GM23338 (cell line): ENCODE results near the gene ATAD1. TPM values are rescaled to one million over a fixed set of nuclear protein-coding genes. Genes with fewer than 3 reads are reported as not detected.

Experiments
- ATAC-seq: fragments of 200-7000 bp; cut with Tn5 transposase; 3 replicates; pipeline ENCODE4 v1.9.1; 2020
- DNase-seq: peaks from one replicate; pipeline ENCODE4 v3.0.0-alpha.2; 2015; ENCODE audit warnings: low spot score
- H2AFZ ChIP-seq: fragments of 200-600 bp; sonication (generic); 2 replicates; pipeline ENCODE4 v1.8.0; 2016; ENCODE audit warnings: antibody characterized with exemption, mild to moderate bottlenecking, moderate library complexity
- H3F3A ChIP-seq: fragments of 200-600 bp; sonication (generic); replicated peaks from 2 replicates; pipeline ENCODE4 v1.8.0; 2017; ENCODE audit warnings: antibody characterized with exemption, mixed run types, low read depth
- H3K27ac ChIP-seq: fragments of 200-600 bp; sonication (generic); 2 replicates; pipeline ENCODE4 v1.6.1; 2016; ENCODE audit warnings: low read depth
- H3K27me3 ChIP-seq: fragments of 200-600 bp; sonication (generic); 2 replicates; pipeline ENCODE4 v1.8.0; 2016; ENCODE audit warnings: mild to moderate bottlenecking, mixed run types, moderate library complexity; ENCODE audit not compliant: insufficient read depth
- H3K36me3 ChIP-seq: fragments of 200-600 bp; sonication (generic); 2 replicates; pipeline ENCODE4 v1.8.0; 2016; ENCODE audit warnings: mild to moderate bottlenecking; ENCODE audit not compliant: insufficient read depth
- H3K4me1 ChIP-seq: fragments of 200-600 bp; sonication (generic); 2 replicates; pipeline ENCODE4 v1.8.0; 2016; ENCODE audit warnings: mild to moderate bottlenecking, moderate library complexity; ENCODE audit not compliant: insufficient read depth
- H3K4me2 ChIP-seq: fragments of 200-600 bp; sonication (generic); 2 replicates; pipeline ENCODE4 v1.7.1; 2017; ENCODE audit warnings: mixed run types
- H3K4me3 ChIP-seq: fragments of 200-600 bp; sonication (generic); 2 replicates; pipeline ENCODE4 v1.6.1; 2016; ENCODE audit warnings: mixed run types
- H3K79me2 ChIP-seq: fragments of 200-600 bp; sonication (generic); replicated peaks from 2 replicates; pipeline ENCODE4 v1.8.0; 2017; ENCODE audit warnings: mild to moderate bottlenecking; ENCODE audit not compliant: insufficient read depth
- H3K9me2 ChIP-seq: fragments of 200-600 bp; sonication (generic); 2 replicates; pipeline ENCODE4 v1.8.0; 2017; ENCODE audit not compliant: insufficient read depth
- H4K20me1 ChIP-seq: fragments of 200-600 bp; sonication (generic); replicated peaks from 2 replicates; pipeline ENCODE4 v1.8.0; 2017; ENCODE audit warnings: mild to moderate bottlenecking; ENCODE audit not compliant: insufficient read depth
- H3K27ac Mint-ChIP-seq: 2 replicates; pipeline ENCODE4 v1.8.0; 2020; ENCODE audit warnings: inconsistent platforms, mild to moderate bottlenecking, moderate library complexity, mixed read lengths
- H3K27me3 Mint-ChIP-seq: 3 replicates; pipeline ENCODE4 v1.8.0; 2022; ENCODE audit warnings: low read depth, mild to moderate bottlenecking, moderate library complexity, mixed read lengths, inconsistent platforms; ENCODE audit not compliant: insufficient read depth, poor library complexity
- H3K36me3 Mint-ChIP-seq: 3 replicates; pipeline ENCODE4 v1.8.0; 2021; ENCODE audit warnings: low read depth, mild to moderate bottlenecking, inconsistent platforms, moderate library complexity, mixed read lengths
- H3K4me1 Mint-ChIP-seq: 3 replicates; pipeline ENCODE4 v1.8.0; 2020; ENCODE audit warnings: mild to moderate bottlenecking, inconsistent platforms, mixed read lengths
- H3K4me3 Mint-ChIP-seq: 3 replicates; pipeline ENCODE4 v1.8.0; 2021; ENCODE audit warnings: moderate library complexity, mild to moderate bottlenecking, inconsistent platforms, mixed read lengths
- H3K9me3 Mint-ChIP-seq: 3 replicates; pipeline ENCODE4 v1.8.0; 2020; ENCODE audit warnings: moderate library complexity, mild to moderate bottlenecking, inconsistent platforms, mixed read lengths
- CREB1 ChIP-seq: fragments of 250-450 bp; sonication (Bioruptor Pico); IDR thresholded peaks from 2 replicates; pipeline ENCODE4 v1.5.0; 2020; ENCODE audit warnings: low read depth, mild to moderate bottlenecking, moderate library complexity
- EZH2 ChIP-seq: fragments of 200-600 bp; sonication (generic); IDR thresholded peaks from one replicate; pipeline ENCODE4 v1.8.0; 2017; ENCODE audit warnings: antibody characterized with exemption, mild to moderate bottlenecking, low read depth; ENCODE audit not compliant: unreplicated experiment
- EZH2phosphoT487 ChIP-seq: fragments of 200-600 bp; sonication (generic); IDR thresholded peaks from one replicate; pipeline ENCODE4 v1.8.1; 2018; ENCODE audit warnings: antibody characterized with exemption; ENCODE audit not compliant: unreplicated experiment
- JUNB ChIP-seq: IDR thresholded peaks from one replicate; pipeline ENCODE4 v1.6.1; 2016; ENCODE audit warnings: antibody characterized with exemption; ENCODE audit not compliant: unreplicated experiment
- NANOG ChIP-seq: IDR thresholded peaks from 2 replicates; pipeline ENCODE4 v1.6.1; 2016; ENCODE audit warnings: antibody characterized with exemption, borderline replicate concordance
- POLR2AphosphoS5 ChIP-seq: IDR thresholded peaks from 2 replicates; pipeline ENCODE4 v1.6.1; 2016; ENCODE audit warnings: antibody characterized with exemption, low read depth
- STAT1 ChIP-seq: IDR thresholded peaks from one replicate; pipeline ENCODE4 v1.6.1; 2016; ENCODE audit warnings: antibody characterized with exemption; ENCODE audit not compliant: unreplicated experiment
- ZNF114 ChIP-seq: fragments of 250-450 bp; sonication (Bioruptor Pico); IDR thresholded peaks from 2 replicates; pipeline ENCODE4 v1.5.0; 2020; ENCODE audit warnings: mild to moderate bottlenecking, moderate library complexity
- ZNF331 ChIP-seq: fragments of 250-450 bp; sonication (Bioruptor Pico); IDR thresholded peaks from 2 replicates; pipeline ENCODE4 v1.5.0; 2020; ENCODE audit warnings: low read depth, mild to moderate bottlenecking, moderate library complexity
- polyA plus RNA-seq: library from polyadenylated mRNA; unstranded; fragments of >200 nt; fragmentation: Nextera tagmentation; extraction: Ambion mirVana; gene quantifications from 2 replicates; pipeline ENCODE4 v1.2.1, GENCODE V29; 2016
- total RNA-seq: library from RNA; depleted of rRNA; stranded (reverse); fragments of >200 nt; shearing (Covaris generic); gene quantifications from 2 replicates; pipeline ENCODE4 v1.2.3, GENCODE V29; 2014
- TF ChIP-seq, protein P1 (sequence below), 2 experiments: fragments of 200-600 bp in 1 of 2; sonication (generic) in 1 of 2; conservative IDR thresholded peaks; 2 replicates each; pipeline versions ENCODE4 v1.5.1 to v1.6.1; 2016 to 2017; ENCODE audit warnings: antibody characterized with exemption in 2 of 2, low read depth in 2 of 2, mild to moderate bottlenecking in 2 of 2, moderate library complexity in 1 of 2
- TF ChIP-seq, protein P2 (sequence below): fragments of 250-450 bp; sonication (Bioruptor Pico); IDR thresholded peaks from 2 replicates; pipeline ENCODE4 v1.5.0; 2020; ENCODE audit warnings: mild to moderate bottlenecking, moderate library complexity
- TF ChIP-seq, protein P3 (sequence below): IDR thresholded peaks from one replicate; pipeline ENCODE4 v1.6.1; 2018; ENCODE audit warnings: antibody characterized with exemption; ENCODE audit not compliant: unreplicated experiment
- TF ChIP-seq, protein P4 (sequence below): IDR thresholded peaks from 2 replicates; pipeline ENCODE4 v1.6.1; 2016; ENCODE audit warnings: antibody characterized with exemption

ATAD1 gene
- total and polyA plus RNA-seq, 2 experiments from 2014 or later = 30.3 to 49.6 TPM

DNA sequence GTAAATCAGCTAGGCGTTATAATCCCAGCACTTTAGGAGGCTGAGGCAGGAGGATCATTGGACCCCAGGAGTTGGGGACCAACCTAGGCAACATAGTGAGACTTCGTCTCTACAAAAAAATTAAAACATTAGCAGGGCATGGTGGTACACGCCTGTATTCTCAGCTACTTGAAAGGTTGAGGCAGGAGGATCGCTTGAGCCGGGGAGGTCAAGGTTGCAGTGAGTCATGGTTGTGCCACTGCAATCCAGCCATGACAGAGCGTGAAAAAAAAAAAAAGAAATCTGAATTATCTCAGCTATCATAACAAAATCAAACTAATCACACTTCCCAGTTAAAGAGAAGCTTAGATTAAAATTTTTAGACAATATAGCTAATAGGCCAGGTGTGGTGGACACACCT, 35.3 kb downstream of the ATAD1 start:
- no peak overlapping the region for H3K27ac Mint-ChIP-seq
- H3K4me3 Mint-ChIP-seq = no peak overlapping the region
- no peak for ATAC-seq

More for the DNA sequence above, 35.3 kb downstream of the ATAD1 start:
- H4K20me1 ChIP-seq = no peaks in the 10 kb centered on the region
- H3F3A ChIP-seq = no peaks in the 10 kb centered on the region
- no peaks in the 10 kb centered on the region for H3K4me1 ChIP-seq
- Mint-ChIP-seq H3K4me1 (no peaks in the 10 kb centered on the region), H3K27me3 (no peaks in the 10 kb centered on the region), H3K36me3 (peaks cover 30% of the 10 kb centered on the region), H3K9me3 (no peaks in the 10 kb centered on the region)
- H3K27me3 ChIP-seq = no peaks in the 10 kb centered on the region
- H3K4me2 ChIP-seq = no peak overlapping the region
- DNase-seq = no peak
- H2AFZ ChIP-seq = no peak overlapping the region
- no peak overlapping the region for H3K4me3 ChIP-seq
- H3K79me2 ChIP-seq = peaks cover 24% of the 10 kb centered on the region
- H3K9me2 ChIP-seq = no peaks in the 10 kb centered on the region
- TF ChIP-seq CREB1 = no peak
- no peak for TF ChIP-seq JUNB
- no peak for TF ChIP-seq STAT1
- TF ChIP-seq, protein P1, sequence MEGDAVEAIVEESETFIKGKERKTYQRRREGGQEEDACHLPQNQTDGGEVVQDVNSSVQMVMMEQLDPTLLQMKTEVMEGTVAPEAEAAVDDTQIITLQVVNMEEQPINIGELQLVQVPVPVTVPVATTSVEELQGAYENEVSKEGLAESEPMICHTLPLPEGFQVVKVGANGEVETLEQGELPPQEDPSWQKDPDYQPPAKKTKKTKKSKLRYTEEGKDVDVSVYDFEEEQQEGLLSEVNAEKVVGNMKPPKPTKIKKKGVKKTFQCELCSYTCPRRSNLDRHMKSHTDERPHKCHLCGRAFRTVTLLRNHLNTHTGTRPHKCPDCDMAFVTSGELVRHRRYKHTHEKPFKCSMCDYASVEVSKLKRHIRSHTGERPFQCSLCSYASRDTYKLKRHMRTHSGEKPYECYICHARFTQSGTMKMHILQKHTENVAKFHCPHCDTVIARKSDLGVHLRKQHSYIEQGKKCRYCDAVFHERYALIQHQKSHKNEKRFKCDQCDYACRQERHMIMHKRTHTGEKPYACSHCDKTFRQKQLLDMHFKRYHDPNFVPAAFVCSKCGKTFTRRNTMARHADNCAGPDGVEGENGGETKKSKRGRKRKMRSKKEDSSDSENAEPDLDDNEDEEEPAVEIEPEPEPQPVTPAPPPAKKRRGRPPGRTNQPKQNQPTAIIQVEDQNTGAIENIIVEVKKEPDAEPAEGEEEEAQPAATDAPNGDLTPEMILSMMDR (conservative IDR thresholded peaks at IDR 0.05; ENCODE audit: low read depth in 2 of 2) = no peak
- TF ChIP-seq ZNF114 (CRISPR knock-in tag) = no peak
- no peak for TF ChIP-seq EZH2phosphoT487
- TF ChIP-seq, protein P2, sequence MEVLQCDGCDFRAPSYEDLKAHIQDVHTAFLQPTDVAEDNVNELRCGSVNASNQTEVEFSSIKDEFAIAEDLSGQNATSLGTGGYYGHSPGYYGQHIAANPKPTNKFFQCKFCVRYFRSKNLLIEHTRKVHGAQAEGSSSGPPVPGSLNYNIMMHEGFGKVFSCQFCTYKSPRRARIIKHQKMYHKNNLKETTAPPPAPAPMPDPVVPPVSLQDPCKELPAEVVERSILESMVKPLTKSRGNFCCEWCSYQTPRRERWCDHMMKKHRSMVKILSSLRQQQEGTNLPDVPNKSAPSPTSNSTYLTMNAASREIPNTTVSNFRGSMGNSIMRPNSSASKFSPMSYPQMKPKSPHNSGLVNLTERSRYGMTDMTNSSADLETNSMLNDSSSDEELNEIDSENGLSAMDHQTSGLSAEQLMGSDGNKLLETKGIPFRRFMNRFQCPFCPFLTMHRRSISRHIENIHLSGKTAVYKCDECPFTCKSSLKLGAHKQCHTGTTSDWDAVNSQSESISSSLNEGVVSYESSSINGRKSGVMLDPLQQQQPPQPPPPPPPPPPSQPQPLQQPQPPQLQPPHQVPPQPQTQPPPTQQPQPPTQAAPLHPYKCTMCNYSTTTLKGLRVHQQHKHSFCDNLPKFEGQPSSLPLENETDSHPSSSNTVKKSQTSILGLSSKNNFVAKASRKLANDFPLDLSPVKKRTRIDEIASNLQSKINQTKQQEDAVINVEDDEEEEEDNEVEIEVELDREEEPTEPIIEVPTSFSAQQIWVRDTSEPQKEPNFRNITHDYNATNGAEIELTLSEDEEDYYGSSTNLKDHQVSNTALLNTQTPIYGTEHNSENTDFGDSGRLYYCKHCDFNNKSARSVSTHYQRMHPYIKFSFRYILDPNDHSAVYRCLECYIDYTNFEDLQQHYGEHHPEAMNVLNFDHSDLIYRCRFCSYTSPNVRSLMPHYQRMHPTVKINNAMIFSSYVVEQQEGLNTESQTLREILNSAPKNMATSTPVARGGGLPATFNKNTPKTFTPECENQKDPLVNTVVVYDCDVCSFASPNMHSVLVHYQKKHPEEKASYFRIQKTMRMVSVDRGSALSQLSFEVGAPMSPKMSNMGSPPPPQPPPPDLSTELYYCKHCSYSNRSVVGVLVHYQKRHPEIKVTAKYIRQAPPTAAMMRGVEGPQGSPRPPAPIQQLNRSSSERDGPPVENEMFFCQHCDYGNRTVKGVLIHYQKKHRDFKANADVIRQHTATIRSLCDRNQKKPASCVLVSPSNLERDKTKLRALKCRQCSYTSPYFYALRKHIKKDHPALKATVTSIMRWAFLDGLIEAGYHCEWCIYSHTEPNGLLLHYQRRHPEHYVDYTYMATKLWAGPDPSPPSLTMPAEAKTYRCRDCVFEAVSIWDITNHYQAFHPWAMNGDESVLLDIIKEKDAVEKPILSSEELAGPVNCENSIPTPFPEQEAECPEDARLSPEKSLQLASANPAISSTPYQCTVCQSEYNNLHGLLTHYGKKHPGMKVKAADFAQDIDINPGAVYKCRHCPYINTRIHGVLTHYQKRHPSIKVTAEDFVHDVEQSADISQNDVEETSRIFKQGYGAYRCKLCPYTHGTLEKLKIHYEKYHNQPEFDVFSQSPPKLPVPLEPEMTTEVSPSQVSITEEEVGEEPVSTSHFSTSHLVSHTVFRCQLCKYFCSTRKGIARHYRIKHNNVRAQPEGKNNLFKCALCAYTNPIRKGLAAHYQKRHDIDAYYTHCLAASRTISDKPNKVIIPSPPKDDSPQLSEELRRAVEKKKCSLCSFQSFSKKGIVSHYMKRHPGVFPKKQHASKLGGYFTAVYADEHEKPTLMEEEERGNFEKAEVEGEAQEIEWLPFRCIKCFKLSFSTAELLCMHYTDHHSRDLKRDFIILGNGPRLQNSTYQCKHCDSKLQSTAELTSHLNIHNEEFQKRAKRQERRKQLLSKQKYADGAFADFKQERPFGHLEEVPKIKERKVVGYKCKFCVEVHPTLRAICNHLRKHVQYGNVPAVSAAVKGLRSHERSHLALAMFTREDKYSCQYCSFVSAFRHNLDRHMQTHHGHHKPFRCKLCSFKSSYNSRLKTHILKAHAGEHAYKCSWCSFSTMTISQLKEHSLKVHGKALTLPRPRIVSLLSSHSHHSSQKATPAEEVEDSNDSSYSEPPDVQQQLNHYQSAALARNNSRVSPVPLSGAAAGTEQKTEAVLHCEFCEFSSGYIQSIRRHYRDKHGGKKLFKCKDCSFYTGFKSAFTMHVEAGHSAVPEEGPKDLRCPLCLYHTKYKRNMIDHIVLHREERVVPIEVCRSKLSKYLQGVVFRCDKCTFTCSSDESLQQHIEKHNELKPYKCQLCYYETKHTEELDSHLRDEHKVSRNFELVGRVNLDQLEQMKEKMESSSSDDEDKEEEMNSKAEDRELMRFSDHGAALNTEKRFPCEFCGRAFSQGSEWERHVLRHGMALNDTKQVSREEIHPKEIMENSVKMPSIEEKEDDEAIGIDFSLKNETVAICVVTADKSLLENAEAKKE = no peak
- no peak for TF ChIP-seq EZH2
- TF ChIP-seq, protein P3, sequence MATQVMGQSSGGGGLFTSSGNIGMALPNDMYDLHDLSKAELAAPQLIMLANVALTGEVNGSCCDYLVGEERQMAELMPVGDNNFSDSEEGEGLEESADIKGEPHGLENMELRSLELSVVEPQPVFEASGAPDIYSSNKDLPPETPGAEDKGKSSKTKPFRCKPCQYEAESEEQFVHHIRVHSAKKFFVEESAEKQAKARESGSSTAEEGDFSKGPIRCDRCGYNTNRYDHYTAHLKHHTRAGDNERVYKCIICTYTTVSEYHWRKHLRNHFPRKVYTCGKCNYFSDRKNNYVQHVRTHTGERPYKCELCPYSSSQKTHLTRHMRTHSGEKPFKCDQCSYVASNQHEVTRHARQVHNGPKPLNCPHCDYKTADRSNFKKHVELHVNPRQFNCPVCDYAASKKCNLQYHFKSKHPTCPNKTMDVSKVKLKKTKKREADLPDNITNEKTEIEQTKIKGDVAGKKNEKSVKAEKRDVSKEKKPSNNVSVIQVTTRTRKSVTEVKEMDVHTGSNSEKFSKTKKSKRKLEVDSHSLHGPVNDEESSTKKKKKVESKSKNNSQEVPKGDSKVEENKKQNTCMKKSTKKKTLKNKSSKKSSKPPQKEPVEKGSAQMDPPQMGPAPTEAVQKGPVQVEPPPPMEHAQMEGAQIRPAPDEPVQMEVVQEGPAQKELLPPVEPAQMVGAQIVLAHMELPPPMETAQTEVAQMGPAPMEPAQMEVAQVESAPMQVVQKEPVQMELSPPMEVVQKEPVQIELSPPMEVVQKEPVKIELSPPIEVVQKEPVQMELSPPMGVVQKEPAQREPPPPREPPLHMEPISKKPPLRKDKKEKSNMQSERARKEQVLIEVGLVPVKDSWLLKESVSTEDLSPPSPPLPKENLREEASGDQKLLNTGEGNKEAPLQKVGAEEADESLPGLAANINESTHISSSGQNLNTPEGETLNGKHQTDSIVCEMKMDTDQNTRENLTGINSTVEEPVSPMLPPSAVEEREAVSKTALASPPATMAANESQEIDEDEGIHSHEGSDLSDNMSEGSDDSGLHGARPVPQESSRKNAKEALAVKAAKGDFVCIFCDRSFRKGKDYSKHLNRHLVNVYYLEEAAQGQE = no peak
- TF ChIP-seq ZNF331 (CRISPR knock-in tag) = no peak
- TF ChIP-seq POLR2AphosphoS5 = no peak
- no peak for TF ChIP-seq NANOG
- TF ChIP-seq, protein P4, sequence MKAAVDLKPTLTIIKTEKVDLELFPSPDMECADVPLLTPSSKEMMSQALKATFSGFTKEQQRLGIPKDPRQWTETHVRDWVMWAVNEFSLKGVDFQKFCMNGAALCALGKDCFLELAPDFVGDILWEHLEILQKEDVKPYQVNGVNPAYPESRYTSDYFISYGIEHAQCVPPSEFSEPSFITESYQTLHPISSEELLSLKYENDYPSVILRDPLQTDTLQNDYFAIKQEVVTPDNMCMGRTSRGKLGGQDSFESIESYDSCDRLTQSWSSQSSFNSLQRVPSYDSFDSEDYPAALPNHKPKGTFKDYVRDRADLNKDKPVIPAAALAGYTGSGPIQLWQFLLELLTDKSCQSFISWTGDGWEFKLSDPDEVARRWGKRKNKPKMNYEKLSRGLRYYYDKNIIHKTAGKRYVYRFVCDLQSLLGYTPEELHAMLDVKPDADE = no peak
- no peak overlapping the region for H3K27ac ChIP-seq
- H3K36me3 ChIP-seq = 0 out of 2 replicates have a peak, but pooled peaks cover 3% of the 10 kb centered on the region
